Stimulated activated CD4-positive, alpha-beta T cell treated with anti-CD3 and anti-CD28 coated beads, Interleukin-2, amount 100 ng/mL, for 48 hours (primary cell): ENCODE data around the gene CSPG4.

Source experiments
- DNase-seq, 2 donors: peaks; one replicate each; pipeline ENCODE4 v3.0.0-alpha.2; 2020

CSPG4 gene

GRCh38 chr15:75669191-75669878 is 43.3 kb downstream of the CSPG4 start:
- DNase-seq, result no peak

DNA sequence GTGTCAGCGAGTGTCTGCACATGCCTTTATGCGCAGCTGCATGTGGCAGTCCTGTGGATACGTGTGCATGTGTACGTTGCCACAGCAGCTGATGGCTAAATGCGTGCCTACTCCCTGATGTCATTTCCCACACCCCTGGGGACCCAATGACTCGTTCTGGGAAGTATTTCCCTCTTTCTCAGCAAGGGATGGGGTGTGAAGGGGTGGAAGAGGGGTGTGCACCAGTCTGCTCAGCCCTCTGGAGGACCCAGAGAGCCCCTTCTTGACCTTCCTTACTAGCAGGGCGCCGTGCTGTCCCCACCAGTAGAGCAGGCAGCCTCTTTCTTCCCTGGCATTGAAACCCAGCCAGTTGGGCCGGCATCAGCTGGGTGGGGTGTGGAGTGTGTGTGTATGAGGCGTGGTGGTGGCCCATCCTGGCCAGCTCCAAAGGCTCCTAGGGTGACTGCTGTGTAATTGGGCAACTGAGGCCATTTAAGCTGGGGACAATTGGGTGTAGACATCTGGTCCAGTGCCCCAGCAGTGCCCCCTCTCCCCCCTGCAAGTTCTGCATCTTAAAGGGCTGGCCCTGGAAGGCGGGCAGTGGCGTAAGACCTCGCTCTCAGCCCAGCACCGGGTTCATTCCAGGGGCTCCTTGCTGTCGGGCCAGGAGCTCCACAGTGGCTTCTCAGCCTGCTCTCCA is 45.7 kb downstream of the CSPG4 start:
- DNase-seq, result no peak

DNA sequence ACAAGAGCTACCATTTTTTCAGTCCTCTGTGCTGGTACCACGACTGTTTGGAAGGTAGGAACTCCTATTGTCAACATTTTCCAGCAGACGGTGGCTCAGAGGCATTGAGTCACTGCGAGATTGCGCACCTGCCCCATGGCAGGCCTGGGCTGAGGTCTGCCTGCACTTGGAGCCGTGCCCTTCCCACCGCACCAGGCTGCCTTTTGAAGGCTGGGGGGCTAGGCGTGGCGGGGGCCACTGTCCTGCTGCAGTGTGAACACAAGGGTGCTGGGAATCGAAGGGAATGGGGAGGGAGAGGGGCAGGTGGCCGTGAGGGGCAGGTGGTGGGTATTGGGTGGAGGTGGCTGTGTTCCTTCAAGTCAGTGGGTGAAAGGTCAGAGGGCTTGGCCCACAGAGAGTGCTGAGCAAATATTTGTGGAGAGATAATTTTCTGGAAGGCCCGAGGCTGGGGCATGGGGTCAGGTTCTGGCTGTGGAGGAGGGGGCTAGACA is 48.7 kb downstream of the CSPG4 start:
- no peak for DNase-seq

- DNase-seq, result no peak
These were observed 49.7 kb downstream of the CSPG4 start for GRCh38 chr15:75662823-75663519.

DNA sequence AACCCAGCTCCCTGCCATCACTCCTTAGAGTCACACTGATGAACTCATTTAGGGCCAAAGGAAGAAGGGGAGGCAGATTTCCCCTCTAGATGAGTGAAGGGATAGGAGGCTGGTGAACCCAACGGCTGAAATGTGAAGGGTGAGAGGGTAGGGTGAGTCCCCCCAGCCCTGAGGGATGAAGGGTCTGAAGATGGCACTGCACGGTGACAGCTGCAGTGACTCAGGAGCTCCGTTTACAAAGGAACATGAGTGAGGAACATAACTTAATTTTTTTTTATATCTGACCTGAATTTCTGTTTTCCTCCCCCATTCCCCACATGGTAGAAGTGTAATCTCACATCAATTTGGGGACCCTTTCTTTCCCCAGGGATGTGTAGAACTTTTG is 50.9 kb downstream of the CSPG4 start:
- no peak for DNase-seq

GRCh38 chr15:75661100-75661755 is 51.4 kb downstream of the CSPG4 start:
- no peak for DNase-seq

GRCh38 chr15:75659928-75660645 is 52.6 kb downstream of the CSPG4 start:
- DNase-seq, result no peak

- DNase-seq, result no peak
These were observed 53.4 kb downstream of the CSPG4 start for GRCh38 chr15:75659141-75659771.

GRCh38 chr15:75656813-75657212 is 55.8 kb downstream of the CSPG4 start:
- no peak for DNase-seq

DNA sequence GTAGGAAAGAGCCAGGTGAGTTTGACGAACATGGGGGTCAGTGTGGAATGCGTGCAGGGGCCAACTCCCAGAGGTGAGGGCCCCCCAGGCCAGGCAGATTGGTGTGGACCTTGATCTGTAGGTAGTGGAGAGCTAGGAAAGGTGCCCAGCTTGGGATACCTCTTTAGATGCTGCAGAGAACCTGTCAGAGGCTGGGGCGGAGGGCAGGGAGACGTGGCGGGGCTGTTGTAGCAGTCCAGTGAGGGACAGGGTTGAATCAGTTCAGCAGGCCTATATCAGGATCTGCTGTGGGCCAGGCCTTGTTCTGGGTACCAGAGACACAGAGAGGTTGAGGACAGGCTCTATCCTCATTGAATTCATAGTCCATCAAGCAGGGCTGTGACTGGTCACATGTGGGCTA is 56.3 kb downstream of the CSPG4 start:
- DNase-seq, result no peak

- DNase-seq, result no peak
These were observed 56.7 kb downstream of the CSPG4 start for GRCh38 chr15:75655931-75656330.

- DNase-seq, result no peak
These were observed 58.3 kb downstream of the CSPG4 start for GRCh38 chr15:75654201-75654907.

- DNase-seq, result no peak
These were observed 59.2 kb downstream of the CSPG4 start for GRCh38 chr15:75653347-75653913.

- no peak for DNase-seq
These were observed 60.7 kb downstream of the CSPG4 start for GRCh38 chr15:75651810-75652543.

DNA sequence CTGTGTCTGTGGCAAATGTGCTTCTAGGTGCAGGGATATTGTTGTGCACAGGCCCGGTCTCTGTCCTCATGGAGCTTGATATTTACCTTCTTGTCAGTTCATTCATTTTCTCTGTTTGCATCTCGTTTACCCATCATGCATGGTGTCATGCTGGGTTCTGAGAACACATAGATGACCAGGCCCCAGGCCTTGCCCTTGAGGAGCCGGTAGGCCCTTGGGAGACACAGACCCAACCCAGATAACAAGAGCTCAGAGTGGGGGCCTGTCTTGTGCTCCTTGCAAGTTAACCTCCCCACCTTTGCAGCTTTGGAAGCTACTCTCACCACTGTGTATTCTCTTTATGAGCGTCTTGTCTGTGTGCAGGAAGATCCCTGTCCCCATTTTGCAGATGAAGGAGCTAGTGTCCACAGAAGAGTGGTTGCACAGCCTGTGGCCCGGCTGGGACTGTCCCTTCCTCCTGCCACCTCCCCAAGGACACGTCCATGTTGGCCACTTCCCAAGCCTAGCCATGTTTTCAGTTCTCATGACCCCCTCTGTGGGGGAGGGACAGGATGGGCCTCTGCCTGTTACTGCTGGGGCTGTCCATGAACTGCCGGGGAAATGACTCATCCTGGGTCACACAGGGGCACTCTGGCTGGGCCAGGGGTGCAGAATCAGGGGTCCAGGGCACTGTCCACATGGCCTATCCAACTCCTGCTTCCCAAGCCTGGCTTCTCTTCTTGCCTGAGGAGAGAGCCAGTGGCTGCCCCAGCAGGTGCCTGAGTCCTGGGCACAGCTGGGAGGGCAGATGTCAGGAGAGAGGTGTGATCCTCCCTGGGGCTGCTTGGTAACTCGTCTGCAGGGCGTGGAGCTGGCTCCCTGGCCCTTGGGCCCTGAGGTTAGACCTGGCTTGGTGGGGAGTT is 61.5 kb downstream of the CSPG4 start:
- no peak for DNase-seq

DNA sequence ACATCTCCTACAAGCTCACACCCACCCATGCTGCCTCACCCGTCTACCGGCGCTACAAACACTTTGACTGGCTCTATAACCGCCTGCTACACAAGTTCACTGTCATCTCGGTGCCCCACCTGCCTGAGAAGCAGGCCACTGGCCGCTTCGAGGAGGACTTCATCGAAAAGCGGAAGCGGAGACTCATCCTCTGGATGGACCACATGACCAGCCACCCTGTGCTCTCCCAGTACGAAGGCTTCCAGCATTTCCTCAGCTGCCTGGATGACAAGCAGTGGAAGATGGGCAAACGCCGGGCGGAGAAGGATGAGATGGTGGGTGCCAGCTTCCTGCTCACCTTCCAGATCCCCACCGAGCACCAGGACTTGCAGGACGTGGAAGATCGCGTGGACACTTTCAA is 62.8 kb downstream of the CSPG4 start:
- no peak for DNase-seq

GRCh38 chr15:75649045-75649761 is 63.4 kb downstream of the CSPG4 start:
- DNase-seq, result no peak

DNA sequence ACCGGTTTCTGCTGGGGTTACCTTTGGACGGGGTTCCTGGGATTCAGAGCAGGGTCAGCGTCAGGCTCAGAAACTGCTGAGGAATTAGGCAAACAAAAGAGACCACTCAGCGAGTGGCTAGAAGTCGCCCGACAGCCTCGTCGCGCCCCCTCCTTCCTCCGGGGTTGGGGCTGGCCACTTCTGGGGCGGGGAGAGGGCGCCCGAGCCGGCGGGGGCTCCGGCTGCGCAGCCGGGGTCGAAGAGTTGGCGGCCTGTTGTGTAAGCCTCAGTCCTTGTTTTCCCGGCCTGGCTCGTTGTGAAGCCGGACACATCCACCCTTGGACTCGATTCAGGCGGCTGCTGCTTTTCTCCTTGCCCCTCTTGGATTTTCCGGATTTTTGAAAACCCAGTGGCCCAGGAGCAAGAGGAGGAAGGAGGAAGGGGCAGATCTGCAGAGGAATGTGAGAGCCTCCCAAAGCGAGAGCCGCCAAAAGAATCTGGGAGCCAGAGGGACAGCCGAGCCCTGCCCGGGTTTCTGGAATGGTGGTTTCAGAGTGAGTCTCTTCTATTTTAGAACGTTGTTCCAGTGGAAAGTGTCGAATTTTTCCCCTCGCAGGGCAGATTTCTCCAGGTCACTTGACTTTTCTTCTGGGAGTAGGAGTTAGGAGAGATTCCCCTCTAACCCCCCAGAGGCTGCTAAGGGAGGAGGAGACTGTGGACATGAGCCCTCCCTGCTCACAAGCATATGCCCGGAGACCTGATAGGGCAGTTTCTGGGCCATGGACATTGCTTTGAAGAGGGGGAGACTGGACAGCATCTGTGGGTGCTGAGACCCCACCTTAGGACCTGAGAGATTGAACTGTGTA is 64.3 kb downstream of the CSPG4 start:
- DNase-seq, result no peak
